ENCODE data around the gene CEP85.

GRCh38 chr1:26257222-26257621 is 23.2 kb downstream of the CEP85 start:
- no peak for TF ChIP-seq EZH2phosphoT487 (IDR thresholded peaks at IDR 0.05; ENCODE audit: borderline replicate concordance)
- TF ChIP-seq CTCF (conservative IDR thresholded peaks at IDR 0.05; ENCODE audit: low read length): no peak

All from Loucy (cell line).